HepG2 (cell line): ENCODE measurements around the gene THADA. TPM values are rescaled to one million over a fixed set of nuclear protein-coding genes. Genes with fewer than 3 reads are reported as not detected.
A peak's percentile ranks its signal among the peaks of the same experiment; 100 is the strongest.

Experiments
- CBX5 ChIP-seq: sonication (generic); formaldehyde crosslinking; IDR thresholded peaks from 2 replicates; pipeline ENCODE4 v1.4.0; 2020; ENCODE audit warnings: missing genetic modification reagents, borderline replicate concordance
- FOSL1 ChIP-seq: sonication (generic); formaldehyde crosslinking; IDR thresholded peaks from 2 replicates; pipeline ENCODE4 v1.9.0; 2021; ENCODE audit warnings: missing genetic modification reagents, borderline replicate concordance
- HNF4G ChIP-seq, 2 experiments: sonication (generic) in 1 of 2; formaldehyde crosslinking in 1 of 2; IDR thresholded peaks; 2 replicates each; pipeline versions ENCODE4 v1.4.0 to v1.6.1; 2011 to 2020; ENCODE audit warnings: borderline replicate concordance in 2 of 2, low read depth in 2 of 2, mild to moderate bottlenecking in 2 of 2, low read length in 1 of 2, missing genetic modification reagents in 1 of 2, moderate library complexity in 1 of 2
- ISX ChIP-seq: sonication (generic); formaldehyde crosslinking; conservative IDR thresholded peaks from 2 replicates; pipeline ENCODE4 v1.5.0; 2020; ENCODE audit warnings: missing genetic modification reagents
- MBNL3 ChIP-seq: fragments of 250-450 bp; sonication (Bioruptor Pico); conservative IDR thresholded peaks from 2 replicates; pipeline ENCODE4 v1.8.0; 2022; ENCODE audit warnings: mild to moderate bottlenecking, inconsistent platforms
- MIXL1 ChIP-seq: IDR thresholded peaks from 2 replicates; pipeline ENCODE4 v1.6.1; 2016
- PAWR ChIP-seq: sonication (generic); formaldehyde crosslinking; IDR thresholded peaks from 2 replicates; pipeline ENCODE4 v1.4.0; 2020; ENCODE audit warnings: missing genetic modification reagents, mild to moderate bottlenecking, borderline replicate concordance
- PRDM15 ChIP-seq: sonication (generic); formaldehyde crosslinking; IDR thresholded peaks from 2 replicates; pipeline ENCODE4 v1.4.0; 2020; ENCODE audit warnings: missing genetic modification reagents
- PREB ChIP-seq: sonication (generic); formaldehyde crosslinking; IDR thresholded peaks from 2 replicates; pipeline ENCODE4 v1.4.0; 2020; ENCODE audit warnings: missing genetic modification reagents
- RARG ChIP-seq: sonication (generic); formaldehyde crosslinking; IDR thresholded peaks from 2 replicates; pipeline ENCODE4 v1.4.0; 2020; ENCODE audit warnings: low read depth, mild to moderate bottlenecking, missing genetic modification reagents
- SP4 ChIP-seq: sonication (generic); formaldehyde crosslinking; IDR thresholded peaks from 2 replicates; pipeline ENCODE4 v1.8.1; 2023; ENCODE audit warnings: mild to moderate bottlenecking, missing genetic modification reagents
- SPEN ChIP-seq: sonication (generic); formaldehyde crosslinking; IDR thresholded peaks from 2 replicates; pipeline ENCODE4 v1.5.1; 2020; ENCODE audit warnings: low read depth, mild to moderate bottlenecking, missing genetic modification reagents
- TFE3 ChIP-seq: IDR thresholded peaks from 2 replicates; pipeline ENCODE4 v1.6.1; 2016
- THAP7 ChIP-seq: sonication (generic); formaldehyde crosslinking; IDR thresholded peaks from 2 replicates; pipeline ENCODE4 v1.8.1; 2023; ENCODE audit warnings: mild to moderate bottlenecking, missing genetic modification reagents
- ZBTB42 ChIP-seq: sonication (generic); formaldehyde crosslinking; IDR thresholded peaks from 2 replicates; pipeline ENCODE4 v1.5.0; 2020; ENCODE audit warnings: mild to moderate bottlenecking, missing genetic modification reagents
- ZIK1 ChIP-seq: sonication (generic); formaldehyde crosslinking; IDR thresholded peaks from 2 replicates; pipeline ENCODE4 v1.5.0; 2020; ENCODE audit warnings: mild to moderate bottlenecking, low read depth, missing genetic modification reagents, borderline replicate concordance
- ZMAT3 ChIP-seq: sonication (generic); formaldehyde crosslinking; conservative IDR thresholded peaks from 2 replicates; pipeline ENCODE4 v1.7.0; 2021; ENCODE audit warnings: missing genetic modification reagents
- ZNF18 ChIP-seq: sonication (generic); formaldehyde crosslinking; IDR thresholded peaks from 2 replicates; pipeline ENCODE4 v1.8.0; 2022; ENCODE audit warnings: mild to moderate bottlenecking, missing genetic modification reagents; ENCODE audit not compliant: insufficient replicate concordance
- ZNF468 ChIP-seq: sonication (generic); formaldehyde crosslinking; IDR thresholded peaks from 2 replicates; pipeline ENCODE4 v1.8.0; 2022; ENCODE audit warnings: mild to moderate bottlenecking, moderate library complexity, missing genetic modification reagents
- ZNF615 ChIP-seq: sonication (generic); formaldehyde crosslinking; IDR thresholded peaks from 2 replicates; pipeline ENCODE4 v1.5.0; 2020; ENCODE audit warnings: mild to moderate bottlenecking, missing genetic modification reagents, borderline replicate concordance
- polyA plus RNA-seq, 8 experiments: library from polyadenylated mRNA; depleted of rRNA in 3 of 8; stranded (reverse) in 7 of 8; unstranded in 1 of 8; fragments of >200 nt; fragmentation: Illumina TruSeq in 4 of 8; extraction: Trizol in 4 of 8; gene quantifications; 2 replicates each; pipeline versions ENCODE4 v1.2.1 to v1.2.3, GENCODE V29; 2011 to 2016; ENCODE audit warnings: low read depth in 4 of 8, missing spikeins in 1 of 8, mixed read lengths in 1 of 8; ENCODE audit not compliant: insufficient read depth in 1 of 8
- total RNA-seq, 5 experiments: library from RNA; depleted of rRNA; stranded (reverse); fragments of >200 nt; fragmentation: Illumina TruSeq; extraction: Trizol; gene quantifications; 2 replicates each; pipeline ENCODE4 v1.2.3, GENCODE V29; 2016; ENCODE audit warnings: low read depth in 1 of 5

THADA gene
- total and polyA plus RNA-seq, 2 of the 13 experiments (the other 11 are each of a cell fraction or from before 2014, with no cell fraction given): 12.7 to 21.7 TPM

GRCh38 chr2:43225788-43226557 lies 369.9 kb downstream of the THADA start (continued):
- TF ChIP-seq ZNF468 (CRISPR knock-in tag) (no peak), ZNF615 (CRISPR knock-in tag) (no peak), CBX5 (CRISPR knock-in tag) (no peak; the same call in none of the 2 replicates), MBNL3 (no peak), RARG (CRISPR knock-in tag) (no peak), SP4 (CRISPR knock-in tag) (peak; percentile 72), PRDM15 (CRISPR knock-in tag) (no peak; the same call in 1 of the 2 replicates), HNF4G (IDR thresholded peaks at IDR 0.05; ENCODE audit: borderline replicate concordance, low read depth, low read length) (peak; percentile 61; the same call in 1 of the 2 replicates), HNF4G (CRISPR knock-in tag; IDR thresholded peaks at IDR 0.05; ENCODE audit: borderline replicate concordance, low read depth) (peak; percentile 52; the same call in 1 of the 2 replicates), ISX (no peak), ZNF18 (peak; percentile 55), THAP7 (peak; percentile 86; the same call in 1 of the 2 replicates), PAWR (CRISPR knock-in tag) (no peak), MIXL1 (no peak), ZBTB42 (CRISPR knock-in tag) (peak; percentile 21), ZMAT3 (CRISPR knock-in tag) (peak; percentile 48), TFE3 (CRISPR knock-in tag) (peak; percentile 75), SPEN (CRISPR knock-in tag) (peak; percentile 63), PREB (CRISPR knock-in tag) (0 out of 2 replicates have a peak, but pooled peaks have one; percentile 27), FOSL1 (no peak), ZIK1 (CRISPR knock-in tag) (peak; percentile 9)
